BJ (cell line): ENCODE data around the gene NPAS2. TPM values are rescaled to one million over a fixed set of nuclear protein-coding genes. Genes with fewer than 3 reads are reported as not detected.

Experiments used
- CTCF ChIA-PET: fragments of 350-600 bp; formaldehyde crosslinking; extraction: SDS; loops from one replicate; lab custom pipeline; 2021; ENCODE audit warnings: antibody characterized with exemption, inconsistent platforms; lab: Yijun Ruan, JAX
- POLR2A ChIA-PET: fragments of 300-600 bp; sonication (Branson Sonifier 250); formaldehyde crosslinking; extraction: SDS; loops from one replicate; lab custom pipeline; 2021; ENCODE audit warnings: antibody characterized with exemption; lab: Charles Lee
- DNase-seq: peaks from one replicate; pipeline ENCODE4 v3.0.0-alpha.2; 2011; ENCODE audit warnings: low read depth
- H3K27me3 ChIP-seq: 2 replicates; pipeline ENCODE4 v1.6.0; 2011; ENCODE audit warnings: low read length; ENCODE audit not compliant: control insufficient read depth, insufficient read depth
- H3K36me3 ChIP-seq: 2 replicates; pipeline ENCODE4 v1.5.1; 2011; ENCODE audit warnings: low read length; ENCODE audit not compliant: control insufficient read depth, insufficient read depth
- H3K4me3 ChIP-seq: 2 replicates; pipeline ENCODE4 v1.5.1; 2011; ENCODE audit warnings: low read depth, mild to moderate bottlenecking, control low read depth, low read length
- polyA plus RNA-seq: library from polyadenylated mRNA; depleted of rRNA; stranded (reverse); fragments of >200 nt; gene quantifications from 2 replicates; pipeline ENCODE4 v1.2.3, GENCODE V29; 2011
- TF ChIP-seq, protein P1 (sequence below): IDR thresholded peaks from 2 replicates; pipeline ENCODE4 v1.5.1; 2011; ENCODE audit warnings: low read depth, mild to moderate bottlenecking, control low read depth, inconsistent platforms, low read length, moderate library complexity; ENCODE audit not compliant: insufficient read depth

NPAS2 gene
- polyA plus RNA-seq, 1 experiment = 13.1 TPM

DNA sequence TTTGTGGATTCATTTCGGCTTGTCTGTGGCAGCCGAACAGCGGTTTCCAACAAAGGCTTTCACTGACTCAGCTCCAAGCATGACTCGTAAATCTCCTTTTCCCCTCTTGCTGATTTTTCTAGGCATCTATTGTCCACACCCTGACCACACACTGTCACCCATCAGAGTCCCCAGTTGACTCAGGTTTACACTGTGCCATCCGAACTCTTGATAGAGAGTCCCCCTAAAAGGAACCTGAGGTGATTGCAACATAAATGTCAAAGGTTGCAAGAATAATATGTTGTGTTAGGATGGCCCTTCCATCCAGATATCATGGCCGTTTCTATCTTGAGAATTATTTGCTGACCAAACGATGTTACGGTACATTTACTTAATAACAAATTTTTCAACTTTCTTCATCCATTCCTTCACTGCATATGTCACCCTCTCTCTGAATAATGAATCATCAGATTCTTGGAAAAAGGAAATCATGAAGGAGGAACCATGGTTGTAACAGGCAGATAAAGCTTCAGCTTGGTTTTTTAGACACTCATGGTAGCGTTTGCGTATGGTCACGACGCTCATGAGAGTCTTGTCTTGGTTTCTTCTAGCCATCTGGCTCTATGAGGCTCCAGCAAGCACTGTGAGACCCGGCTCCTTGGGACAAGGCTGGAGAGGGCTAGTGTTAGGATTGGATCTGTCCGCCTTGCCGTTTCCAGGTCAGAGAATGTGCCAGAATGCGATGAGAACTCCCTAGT, 72.1 kb downstream of the NPAS2 start:
- ChIA-PET CTCF (interaction anchor here (0.7 to 1.1 kb wide), 2 partner anchors 27 to 245 kb away, joined by 3 read pairs; no protein-coding TSS in a partner anchor), POLR2A (no interaction called here)
- H3K27me3 ChIP-seq = no peaks in the 10 kb centered on the region
- no peak for DNase-seq
- TF ChIP-seq, protein P1, sequence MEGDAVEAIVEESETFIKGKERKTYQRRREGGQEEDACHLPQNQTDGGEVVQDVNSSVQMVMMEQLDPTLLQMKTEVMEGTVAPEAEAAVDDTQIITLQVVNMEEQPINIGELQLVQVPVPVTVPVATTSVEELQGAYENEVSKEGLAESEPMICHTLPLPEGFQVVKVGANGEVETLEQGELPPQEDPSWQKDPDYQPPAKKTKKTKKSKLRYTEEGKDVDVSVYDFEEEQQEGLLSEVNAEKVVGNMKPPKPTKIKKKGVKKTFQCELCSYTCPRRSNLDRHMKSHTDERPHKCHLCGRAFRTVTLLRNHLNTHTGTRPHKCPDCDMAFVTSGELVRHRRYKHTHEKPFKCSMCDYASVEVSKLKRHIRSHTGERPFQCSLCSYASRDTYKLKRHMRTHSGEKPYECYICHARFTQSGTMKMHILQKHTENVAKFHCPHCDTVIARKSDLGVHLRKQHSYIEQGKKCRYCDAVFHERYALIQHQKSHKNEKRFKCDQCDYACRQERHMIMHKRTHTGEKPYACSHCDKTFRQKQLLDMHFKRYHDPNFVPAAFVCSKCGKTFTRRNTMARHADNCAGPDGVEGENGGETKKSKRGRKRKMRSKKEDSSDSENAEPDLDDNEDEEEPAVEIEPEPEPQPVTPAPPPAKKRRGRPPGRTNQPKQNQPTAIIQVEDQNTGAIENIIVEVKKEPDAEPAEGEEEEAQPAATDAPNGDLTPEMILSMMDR = no peak
- H3K4me3 ChIP-seq = no peak overlapping the region
- 0 out of 2 replicates have a peak, but pooled peaks cover 1% of the 10 kb centered on the region for H3K36me3 ChIP-seq

DNA sequence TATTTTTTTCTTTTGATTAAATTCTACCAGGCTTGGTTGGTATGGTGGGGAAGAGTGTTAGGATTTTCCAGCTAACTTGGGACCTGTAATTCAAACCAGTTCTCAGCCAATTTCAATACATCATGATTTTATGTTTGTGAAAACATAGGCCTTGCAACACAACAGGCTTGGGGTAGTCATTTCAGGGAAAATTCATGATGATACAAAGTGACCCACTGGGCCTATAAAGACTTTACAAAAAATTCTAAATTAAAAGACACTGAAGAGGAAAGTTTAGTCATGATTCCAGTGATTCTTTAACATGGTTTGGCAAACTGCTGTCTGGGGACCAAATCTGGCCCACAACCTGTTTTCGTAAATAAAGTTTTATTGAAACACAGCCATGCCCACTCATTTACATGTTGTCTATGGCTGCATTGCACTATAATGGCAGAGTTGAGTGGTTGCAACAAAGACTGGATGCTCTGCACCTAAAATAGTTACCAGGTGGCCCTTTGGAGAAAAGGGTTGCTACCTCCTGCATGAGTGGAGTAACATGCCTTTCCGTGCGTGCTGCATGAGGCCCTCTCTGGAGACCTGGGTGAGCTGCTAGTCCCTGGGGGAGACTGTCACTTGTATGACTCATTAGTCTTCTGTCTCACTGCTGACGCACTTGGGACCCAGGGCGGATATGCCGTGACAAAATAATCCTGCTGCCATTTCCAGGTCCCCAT, 73.6 kb downstream of the NPAS2 start:
- DNase-seq = no peak
- POLR2A ChIA-PET = no interaction called here
- Histone ChIP-seq H3K27me3 (no peaks in the 10 kb centered on the region), H3K4me3 (no peak overlapping the region), H3K36me3 (0 out of 2 replicates have a peak, but pooled peaks cover 1% of the 10 kb centered on the region)
- CTCF ChIA-PET = no interaction called here
- TF ChIP-seq, protein P1 = no peak

DNA sequence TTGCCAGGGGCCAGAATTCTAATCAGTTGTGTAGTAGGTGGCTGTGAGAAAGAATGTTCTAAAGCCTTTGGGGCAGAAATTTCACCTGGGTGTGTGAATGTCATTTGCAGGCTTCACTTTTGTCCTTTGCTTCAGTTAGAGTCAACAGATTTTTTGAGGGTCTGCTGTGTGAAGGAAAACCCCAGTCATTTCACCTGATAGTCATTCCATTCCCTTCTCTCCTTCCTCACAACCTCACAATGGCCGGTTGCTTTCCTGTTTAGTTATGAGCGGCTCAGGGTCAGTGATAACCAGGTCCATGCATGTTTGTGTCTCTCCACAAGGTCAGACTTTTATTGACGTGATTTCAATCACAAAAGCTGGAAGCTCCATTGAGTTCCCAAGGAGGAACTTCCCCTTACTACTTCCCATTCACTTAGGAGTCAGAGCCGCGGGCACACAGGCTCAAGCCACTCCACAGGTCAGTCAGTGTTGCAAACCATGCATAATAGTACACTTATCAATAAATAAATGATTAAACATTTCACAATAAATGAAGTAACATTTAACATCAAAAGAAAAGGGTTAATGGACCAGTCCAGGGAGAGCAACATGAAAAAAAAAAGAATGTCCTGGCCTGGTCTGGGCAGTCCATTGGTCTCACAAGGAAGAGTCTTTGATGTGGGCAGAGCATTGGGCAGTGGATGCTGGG, 74.3 kb downstream of the NPAS2 start:
- TF ChIP-seq, protein P1 = no peak
- H3K4me3 ChIP-seq = no peak overlapping the region
- no peak for DNase-seq
- H3K36me3 ChIP-seq = 0 out of 2 replicates have a peak, but pooled peaks cover 1% of the 10 kb centered on the region
- ChIA-PET CTCF (interaction anchor here (1.2 kb wide), 1 partner anchor 164 kb away, joined by 3 read pairs; no protein-coding TSS in a partner anchor), POLR2A (no interaction called here)
- no peaks in the 10 kb centered on the region for H3K27me3 ChIP-seq

DNA sequence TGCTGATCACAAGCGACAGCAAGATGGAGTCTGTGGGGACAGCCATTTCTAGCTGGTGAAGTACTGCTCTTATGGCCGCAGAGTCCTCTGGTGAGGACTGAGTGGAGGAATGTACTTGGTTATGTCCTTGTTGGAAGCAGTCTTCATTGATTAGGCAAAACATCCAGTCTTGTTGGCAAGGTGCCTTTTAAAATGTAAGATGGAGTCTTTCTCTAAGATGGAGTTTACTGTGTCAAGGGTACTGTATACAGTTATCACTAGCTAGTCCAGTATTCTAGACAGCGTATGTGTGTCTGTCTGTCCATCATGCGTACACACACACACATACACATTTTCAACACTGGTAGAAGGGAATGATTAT, 74.8 kb downstream of the NPAS2 start:
- POLR2A ChIA-PET = no interaction called here
- CTCF ChIA-PET = interaction anchor here (1.2 kb wide), 1 partner anchor 164 kb away, joined by 3 read pairs; no protein-coding TSS in a partner anchor
- no peak for DNase-seq
- Histone ChIP-seq H3K36me3 (0 out of 2 replicates have a peak, but pooled peaks cover 1% of the 10 kb centered on the region), H3K27me3 (no peaks in the 10 kb centered on the region), H3K4me3 (no peak overlapping the region)
- TF ChIP-seq, protein P1 = no peak
